ENCODE results near the gene TMEM238. TPM values are rescaled to one million over a fixed set of nuclear protein-coding genes. Genes with fewer than 3 reads are reported as not detected.
"Not testable (repeated sequence)": the region's sequence is repeated elsewhere in the genome, so short reads cannot be mapped to it uniquely, and the experiment has no call there.

The TMEM238 gene
- 10 to 100 TPM in 1 of 2 donors, 1 to 10 TPM in 1; 7.5 to 11.7 TPM for total RNA-seq

DNA sequence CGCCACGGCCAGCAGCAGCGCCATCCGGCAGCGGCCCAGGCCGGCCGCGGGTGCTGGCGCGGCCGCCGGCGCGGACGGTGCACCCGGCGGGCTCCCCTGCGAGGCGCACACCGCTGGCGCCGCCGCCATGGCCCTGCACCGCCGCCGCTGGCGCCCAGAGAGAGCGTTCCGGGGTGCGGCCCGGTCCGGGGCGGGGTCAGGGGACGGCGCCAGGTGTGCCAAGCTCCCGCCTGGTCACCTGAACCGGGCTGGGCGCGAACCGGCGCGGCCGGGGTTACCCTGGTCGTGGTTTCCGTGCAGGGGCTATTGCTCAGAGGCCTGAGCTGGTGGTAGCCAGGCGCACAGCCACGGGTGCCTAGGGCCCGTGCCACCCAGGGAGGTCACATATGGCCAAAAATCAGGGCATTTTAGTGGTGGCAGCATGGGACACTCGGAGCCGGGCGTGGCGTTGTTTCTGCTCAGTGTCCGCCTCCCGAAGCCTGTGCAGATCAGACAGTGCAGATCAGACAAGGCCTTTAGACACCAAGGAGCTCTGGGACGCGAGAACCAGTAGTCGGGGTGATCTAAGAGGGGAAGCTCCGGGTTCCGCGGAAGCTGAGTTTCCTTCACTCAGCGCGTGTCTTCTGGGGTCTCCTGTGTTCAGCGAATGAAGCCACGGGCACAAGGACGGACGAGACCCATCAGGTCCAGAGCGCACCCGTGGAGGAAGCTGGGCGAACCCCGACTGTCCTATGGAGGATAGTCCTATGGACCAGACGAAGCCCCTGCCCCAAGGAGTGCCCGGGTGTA is at the start of gene TMEM238:
TMEM238 (minus strand) TSS at position 162 of the 789 bp plus-strand sequence; CDS start at position 129, 33 bp downstream.
- ATAC-seq (replicated peaks in 1 of 2) = peak; percentile 20 to 27
- no peaks in the 10 kb centered on the region for H3K27me3 Mint-ChIP-seq (ENCODE audit: low read depth)
- H3K36me3 Mint-ChIP-seq (ENCODE audit: insufficient read depth in 2 of 2) = peaks cover 15 to 28% of the 10 kb centered on the region in 2 donors

DNA sequence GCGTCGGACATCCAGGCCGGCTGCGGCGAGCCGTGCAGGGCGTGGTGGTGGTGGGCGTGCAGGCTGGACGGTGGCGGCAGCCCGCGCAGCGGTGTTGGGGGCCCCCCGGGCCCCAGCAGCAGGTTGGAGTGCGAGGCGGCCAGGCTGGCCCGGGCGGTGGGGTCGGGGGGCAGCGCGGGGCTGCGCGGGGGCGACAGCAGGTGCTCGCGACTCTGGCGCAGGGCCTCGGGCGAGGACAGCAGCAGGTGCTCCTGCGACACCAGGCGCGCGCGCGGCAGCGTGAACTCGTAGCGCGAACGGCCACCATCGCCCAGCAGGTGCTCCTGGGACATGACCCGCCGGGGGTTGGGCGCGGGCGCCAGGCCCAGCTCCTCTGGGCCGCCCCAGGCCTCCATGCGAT is 49.2 kb upstream of the TMEM238 start:
- Mint-ChIP-seq H3K4me1 (ENCODE audit: low read depth) (no peaks in the 10 kb centered on the region), H3K27me3 (ENCODE audit: low read depth) (peaks cover 29% of the 10 kb centered on the region), H3K27ac (no peak overlapping the region), H3K9me3 (no peaks in the 10 kb centered on the region), H3K4me3 (no peak overlapping the region), H3K36me3 (ENCODE audit: insufficient read depth in 2 of 2) (no peaks in the 10 kb centered on the region)
- no peak for DNase-seq
- no peak for ATAC-seq (replicated peaks in 1 of 2)

More for the DNA sequence above, at the start of gene TMEM238:
- Mint-ChIP-seq H3K27ac (peak within 1 kb of the TSS; percentile 90), H3K4me3 (peak within 1 kb of the TSS; percentile 92 to 99), H3K4me1 (ENCODE audit: low read depth) (peaks cover 61% of the 10 kb centered on the region), H3K9me3 (peaks cover 0 to 2% of the 10 kb centered on the region in 2 donors)
- peak; percentile 58 to 59 for DNase-seq

- Mint-ChIP-seq H3K27ac (no peak overlapping the region), H3K4me3 (no peak overlapping the region), H3K4me1 (ENCODE audit: low read depth) (no peaks in the 10 kb centered on the region), H3K9me3 (no peaks in the 10 kb centered on the region), H3K36me3 (ENCODE audit: insufficient read depth in 2 of 2) (no peaks in the 10 kb centered on the region), H3K27me3 (ENCODE audit: low read depth) (peaks cover 25% of the 10 kb centered on the region)
- ATAC-seq (replicated peaks in 1 of 2) (no peak), DNase-seq (no peak)
Observed at GRCh38 chr19:55432241-55432959, 48.3 kb upstream of the TMEM238 start.

DNA sequence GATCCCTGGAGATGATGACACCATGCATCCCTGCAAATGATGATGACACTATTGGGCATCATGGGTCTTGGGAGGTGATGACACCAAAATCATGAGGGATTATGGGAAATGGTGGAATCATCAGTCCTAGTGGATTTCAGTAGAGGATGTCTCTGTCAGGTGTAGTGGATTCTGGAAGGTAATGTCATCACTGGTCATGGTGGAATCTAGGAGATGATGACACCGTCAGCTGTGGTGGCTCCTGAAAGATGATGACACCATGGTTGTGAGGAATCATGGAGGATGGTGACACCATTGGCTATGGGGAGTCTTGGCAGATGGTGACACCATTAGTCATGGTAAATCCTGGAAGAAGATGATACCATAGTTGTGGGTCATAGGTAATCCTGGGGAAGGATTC is 47.1 kb upstream of the TMEM238 start:
- peaks cover 18% of the 10 kb centered on the region for H3K27me3 Mint-ChIP-seq (ENCODE audit: low read depth)
- DNase-seq (no peak), ATAC-seq (replicated peaks in 1 of 2) (no peak)
- no peaks in the 10 kb centered on the region for H3K36me3 Mint-ChIP-seq (ENCODE audit: insufficient read depth in 2 of 2)
- H3K4me1 Mint-ChIP-seq (ENCODE audit: low read depth) = no peaks in the 10 kb centered on the region
- H3K4me3 Mint-ChIP-seq = no peak overlapping the region
- no peaks in the 10 kb centered on the region for H3K9me3 Mint-ChIP-seq
- no peak overlapping the region for H3K27ac Mint-ChIP-seq

- Mint-ChIP-seq H3K9me3 (no peaks in the 10 kb centered on the region), H3K27ac (no peak overlapping the region), H3K27me3 (ENCODE audit: low read depth) (peaks cover 5% of the 10 kb centered on the region), H3K36me3 (ENCODE audit: insufficient read depth in 2 of 2) (no peaks in the 10 kb centered on the region), H3K4me3 (no peak overlapping the region), H3K4me1 (ENCODE audit: low read depth) (peaks cover 8% of the 10 kb centered on the region)
- ATAC-seq (replicated peaks in 1 of 2) = no peak
- no peak for DNase-seq
Observed at GRCh38 chr19:55426042-55426441, 42.0 kb upstream of the TMEM238 start.

DNA sequence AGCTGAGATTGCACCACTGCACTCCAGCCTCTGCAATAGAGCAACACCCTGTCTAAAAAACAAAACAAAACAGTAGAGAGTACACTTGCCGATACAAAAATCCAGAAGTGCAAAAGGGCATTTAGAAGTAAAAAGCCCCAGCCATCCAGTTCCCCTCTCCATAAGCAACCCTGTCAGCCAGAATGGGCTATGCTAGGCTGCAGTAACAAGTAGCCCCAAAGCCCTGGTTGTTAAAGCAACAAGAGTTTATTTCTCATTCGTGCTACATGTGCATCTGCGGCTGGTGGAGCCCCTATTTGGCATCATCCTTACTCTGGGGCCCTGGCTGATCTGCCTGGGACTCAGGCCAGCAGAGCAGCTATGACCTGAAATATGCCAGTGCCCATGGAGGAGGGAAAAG is 40.4 kb upstream of the TMEM238 start:
- DNase-seq = no peak
- Mint-ChIP-seq H3K4me3 (no peak overlapping the region), H3K4me1 (ENCODE audit: low read depth) (peaks cover 8% of the 10 kb centered on the region), H3K9me3 (no peaks in the 10 kb centered on the region), H3K36me3 (ENCODE audit: insufficient read depth in 2 of 2) (no peaks in the 10 kb centered on the region), H3K27ac (no peak overlapping the region), H3K27me3 (ENCODE audit: low read depth) (no peaks in the 10 kb centered on the region)
- no peak for ATAC-seq (replicated peaks in 1 of 2)

DNA sequence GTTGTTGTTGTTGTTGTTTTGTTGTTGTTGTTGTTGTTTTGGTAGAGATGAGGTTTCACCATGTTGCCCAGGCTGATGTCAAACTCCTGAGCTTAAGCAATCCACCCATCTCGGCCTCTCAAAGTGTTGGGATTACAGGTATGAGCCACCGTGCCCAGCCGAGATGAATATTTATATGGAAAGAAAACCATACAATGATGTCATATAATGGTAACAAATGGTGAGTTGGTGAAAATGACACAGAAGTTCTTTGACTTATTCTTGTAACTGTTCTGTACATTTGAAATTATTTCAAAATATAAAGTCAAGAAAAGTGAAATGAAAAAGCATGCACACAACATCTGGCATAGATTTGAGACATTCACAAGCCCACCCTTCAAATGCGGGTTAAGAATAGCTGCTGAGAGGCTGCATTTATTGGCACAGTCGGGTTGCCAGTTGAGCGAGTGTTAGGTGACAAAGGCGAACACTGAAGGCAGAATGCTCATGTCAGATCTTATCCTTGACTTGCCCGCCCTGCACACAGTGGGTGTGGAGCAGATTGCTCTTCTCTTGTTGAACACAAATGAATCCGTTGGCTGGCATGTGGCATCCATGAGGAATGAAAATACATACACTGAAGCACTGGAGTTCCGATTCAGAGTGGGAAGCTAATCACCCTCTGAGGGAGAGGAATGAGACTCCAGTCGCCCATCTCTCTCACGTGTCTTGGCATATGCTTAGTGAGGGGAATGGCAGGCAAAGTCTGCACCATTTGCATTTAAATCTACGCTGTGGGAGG is 39.3 kb upstream of the TMEM238 start:
- ATAC-seq (replicated peaks in 1 of 2) (no peak), DNase-seq (no peak)
- H3K9me3 Mint-ChIP-seq = no peaks in the 10 kb centered on the region
- H3K36me3 Mint-ChIP-seq (ENCODE audit: insufficient read depth in 2 of 2) = no peaks in the 10 kb centered on the region
- no peak overlapping the region for H3K27ac Mint-ChIP-seq
- H3K27me3 Mint-ChIP-seq (ENCODE audit: low read depth) = no peaks in the 10 kb centered on the region
- no peak overlapping the region for H3K4me3 Mint-ChIP-seq
- H3K4me1 Mint-ChIP-seq (ENCODE audit: low read depth) = peaks cover 8% of the 10 kb centered on the region

GRCh38 chr19:55421281-55421680 is 37.2 kb upstream of the TMEM238 start:
- H3K9me3 Mint-ChIP-seq, H3K27ac Mint-ChIP-seq: not testable (repeated sequence)

DNA sequence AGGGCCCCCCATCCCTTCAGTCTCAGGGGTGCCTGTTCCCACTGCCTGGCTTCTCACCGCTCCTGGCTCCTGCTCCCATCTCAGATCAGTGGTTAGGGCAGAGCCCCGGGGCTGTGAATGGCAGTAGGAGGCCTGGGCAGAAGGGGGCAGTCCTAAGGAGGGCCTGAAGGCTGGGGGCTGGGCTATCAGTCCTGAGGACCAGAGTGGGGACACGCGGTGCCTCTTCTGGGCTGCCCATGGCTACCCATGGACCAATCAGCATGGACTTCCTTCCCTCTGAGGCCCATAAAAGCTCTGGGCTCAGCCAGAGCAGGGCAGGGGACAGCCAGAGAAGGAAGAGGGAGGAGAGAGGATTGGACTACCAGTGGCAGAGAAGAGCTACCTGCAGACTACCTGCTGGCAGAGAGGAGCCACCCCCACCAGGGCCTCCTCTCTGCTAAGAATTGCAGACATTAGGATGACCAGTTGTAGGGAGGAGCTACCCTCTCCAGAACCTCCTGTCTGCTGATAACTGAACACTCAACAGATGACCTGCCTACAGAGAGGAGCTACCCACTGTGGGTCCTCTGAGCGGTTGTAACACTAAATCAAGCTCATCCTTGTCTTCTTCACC is 35.6 kb upstream of the TMEM238 start:
- Mint-ChIP-seq H3K27ac (no peak overlapping the region), H3K36me3 (ENCODE audit: insufficient read depth in 2 of 2) (no peaks in the 10 kb centered on the region), H3K4me1 (ENCODE audit: low read depth) (peaks cover 8% of the 10 kb centered on the region), H3K4me3 (no peak overlapping the region), H3K9me3 (no peaks in the 10 kb centered on the region), H3K27me3 (ENCODE audit: low read depth) (no peaks in the 10 kb centered on the region)
- no peak for DNase-seq
- no peak for ATAC-seq (replicated peaks in 1 of 2)

More at GRCh38 chr19:55421281-55421680, 37.2 kb upstream of the TMEM238 start:
- H3K36me3 Mint-ChIP-seq (ENCODE audit: insufficient read depth in 2 of 2); DNase-seq; H3K4me3 Mint-ChIP-seq; ATAC-seq (replicated peaks in 1 of 2); H3K4me1 Mint-ChIP-seq (ENCODE audit: low read depth); H3K27me3 Mint-ChIP-seq (ENCODE audit: low read depth): not testable (repeated sequence)

DNA sequence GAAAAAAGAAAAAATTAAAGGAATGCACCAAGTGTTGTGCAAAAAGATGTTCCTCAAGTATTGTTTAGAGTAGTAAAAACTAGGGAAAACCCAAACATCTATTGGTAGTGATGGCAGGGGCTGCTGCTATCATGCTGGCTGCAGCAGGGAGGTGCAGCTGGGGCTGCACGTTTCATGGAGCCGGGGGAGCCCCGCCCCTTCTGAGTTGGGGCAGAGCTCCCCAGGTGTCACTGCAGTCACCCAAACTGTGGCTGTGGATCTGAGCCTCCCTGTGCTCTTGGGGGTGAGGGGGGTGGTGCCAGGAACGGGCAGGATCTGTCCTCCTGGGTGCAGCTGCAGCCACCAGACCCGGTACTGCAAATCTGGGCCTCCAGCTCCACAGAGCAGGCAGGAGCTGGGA is 35.0 kb upstream of the TMEM238 start:
- no peaks in the 10 kb centered on the region for H3K27me3 Mint-ChIP-seq (ENCODE audit: low read depth)
- ATAC-seq (replicated peaks in 1 of 2) (no peak), DNase-seq (no peak)
- peaks cover 8% of the 10 kb centered on the region for H3K4me1 Mint-ChIP-seq (ENCODE audit: low read depth)
- no peak overlapping the region for H3K4me3 Mint-ChIP-seq
- no peak overlapping the region for H3K27ac Mint-ChIP-seq
- H3K36me3 Mint-ChIP-seq (ENCODE audit: insufficient read depth in 2 of 2) = no peaks in the 10 kb centered on the region
- H3K9me3 Mint-ChIP-seq = no peaks in the 10 kb centered on the region

GRCh38 chr19:55418185-55418584 is 34.1 kb upstream of the TMEM238 start:
- ATAC-seq (replicated peaks in 1 of 2) = peak; percentile 67 to 82
- no peaks in the 10 kb centered on the region for H3K9me3 Mint-ChIP-seq
- peaks cover 8% of the 10 kb centered on the region for H3K4me1 Mint-ChIP-seq (ENCODE audit: low read depth)
- no peak overlapping the region for H3K4me3 Mint-ChIP-seq
- no peaks in the 10 kb centered on the region for H3K36me3 Mint-ChIP-seq (ENCODE audit: insufficient read depth in 2 of 2)
- H3K27me3 Mint-ChIP-seq (ENCODE audit: low read depth) = no peaks in the 10 kb centered on the region
- no peak overlapping the region for H3K27ac Mint-ChIP-seq
- peak; percentile 54 to 60 for DNase-seq

GRCh38 chr19:55410168-55410567 is 26.1 kb upstream of the TMEM238 start:
- Mint-ChIP-seq H3K4me3 (no peak overlapping the region), H3K27ac (no peak overlapping the region), H3K4me1 (ENCODE audit: low read depth) (peaks cover 25% of the 10 kb centered on the region), H3K9me3 (peaks cover 0 to 2% of the 10 kb centered on the region in 2 donors), H3K36me3 (ENCODE audit: insufficient read depth in 2 of 2) (peaks cover 15 to 21% of the 10 kb centered on the region in 2 donors), H3K27me3 (ENCODE audit: low read depth) (peaks cover 6% of the 10 kb centered on the region)
- ATAC-seq (replicated peaks in 1 of 2) (no peak), DNase-seq (no peak)
